ENCODE results near the gene VDR. TPM values are rescaled to one million over a fixed set of nuclear protein-coding genes. Genes with fewer than 3 reads are reported as not detected.

VDR gene
- polyA plus RNA-seq, 1 donor from 2014 or later = not detected

DNA sequence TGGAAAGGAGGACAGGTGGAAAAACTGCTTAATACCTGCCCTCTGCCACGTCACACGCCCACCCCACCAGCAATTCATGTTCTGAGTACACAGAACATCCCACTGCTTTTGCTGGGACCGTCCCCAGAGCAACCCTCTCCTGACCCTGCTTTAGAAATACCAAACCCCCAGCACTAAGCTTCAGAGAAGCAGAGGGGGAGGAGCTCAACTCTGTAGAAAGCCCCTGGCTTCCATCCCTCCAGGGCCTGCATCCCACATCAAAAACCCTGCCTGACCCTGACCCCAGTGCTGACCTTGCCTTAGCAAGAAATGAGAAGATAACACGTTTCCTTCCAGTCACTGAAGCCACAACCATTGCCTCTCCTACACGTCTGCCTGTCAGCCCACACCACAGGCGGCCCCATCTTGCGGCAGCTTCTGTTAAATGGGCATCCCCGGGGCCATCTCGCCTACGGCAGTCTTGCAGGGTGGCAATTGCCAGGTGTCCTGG is 19.7 kb downstream of the VDR start:
- Histone ChIP-seq H3K27me3 (ENCODE audit: insufficient read depth, low read depth, low read length) (no peaks in the 10 kb centered on the region), H2AFZ (ENCODE audit: low read depth, low read length) (no peak overlapping the region), H3K4me3 (ENCODE audit: low read length) (no peak overlapping the region), H3K9me2 (ENCODE audit: insufficient read depth, low read length) (no peaks in the 10 kb centered on the region), H3K4me2 (ENCODE audit: low read length) (no peak overlapping the region), H3K27ac (ENCODE audit: low read length) (no peak overlapping the region), H3K79me2 (replicated peaks; ENCODE audit: insufficient read depth, low read length) (no peaks in the 10 kb centered on the region), H3K9me3 (ENCODE audit: low read length) (no peaks in the 10 kb centered on the region), H3K9ac (ENCODE audit: low read length) (no peak overlapping the region), H4K20me1 (ENCODE audit: insufficient read depth) (no peaks in the 10 kb centered on the region), H3F3A (ENCODE audit: insufficient read depth, low read length, poor library complexity, severe bottlenecking) (no peaks in the 10 kb centered on the region), H3K36me3 (ENCODE audit: insufficient read depth, low read length) (no peaks in the 10 kb centered on the region)
- TF ChIP-seq EP300 (conservative IDR thresholded peaks at IDR 0.05; ENCODE audit: poor library complexity, severe bottlenecking) = no peak
- no peak for TF ChIP-seq RAD21 (conservative IDR thresholded peaks at IDR 0.05)

DNA sequence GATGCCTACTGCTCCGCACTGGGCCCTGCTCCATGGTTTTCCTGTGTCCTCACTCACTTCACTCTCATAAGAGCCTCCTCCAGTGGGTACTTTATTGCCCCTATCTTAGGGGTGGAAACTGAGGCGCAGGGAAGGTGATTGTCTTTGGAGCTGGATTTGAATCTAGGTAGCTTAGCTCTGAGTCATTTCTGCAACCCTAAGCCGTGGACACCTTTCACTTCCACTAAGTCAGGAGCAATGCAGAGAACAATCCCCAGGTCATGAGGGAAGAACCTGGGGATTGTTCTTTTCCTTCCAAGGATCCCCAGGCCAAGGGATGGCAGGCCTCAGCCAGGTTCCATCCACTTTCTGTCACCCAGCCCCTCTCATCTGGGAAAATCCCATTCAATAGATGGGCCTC is 20.3 kb downstream of the VDR start:
- H3K79me2 ChIP-seq (replicated peaks; ENCODE audit: insufficient read depth, low read length) = no peaks in the 10 kb centered on the region
- H2AFZ ChIP-seq (ENCODE audit: low read depth, low read length) = no peak overlapping the region
- no peaks in the 10 kb centered on the region for H3K36me3 ChIP-seq (ENCODE audit: insufficient read depth, low read length)
- no peak for TF ChIP-seq SMC3 (conservative IDR thresholded peaks at IDR 0.05; ENCODE audit: poor library complexity)
- TF ChIP-seq TAF1 (IDR thresholded peaks at IDR 0.05; ENCODE audit: low read depth) = no peak
- TF ChIP-seq RAD21 (conservative IDR thresholded peaks at IDR 0.05) = no peak
- TF ChIP-seq, protein P1, sequence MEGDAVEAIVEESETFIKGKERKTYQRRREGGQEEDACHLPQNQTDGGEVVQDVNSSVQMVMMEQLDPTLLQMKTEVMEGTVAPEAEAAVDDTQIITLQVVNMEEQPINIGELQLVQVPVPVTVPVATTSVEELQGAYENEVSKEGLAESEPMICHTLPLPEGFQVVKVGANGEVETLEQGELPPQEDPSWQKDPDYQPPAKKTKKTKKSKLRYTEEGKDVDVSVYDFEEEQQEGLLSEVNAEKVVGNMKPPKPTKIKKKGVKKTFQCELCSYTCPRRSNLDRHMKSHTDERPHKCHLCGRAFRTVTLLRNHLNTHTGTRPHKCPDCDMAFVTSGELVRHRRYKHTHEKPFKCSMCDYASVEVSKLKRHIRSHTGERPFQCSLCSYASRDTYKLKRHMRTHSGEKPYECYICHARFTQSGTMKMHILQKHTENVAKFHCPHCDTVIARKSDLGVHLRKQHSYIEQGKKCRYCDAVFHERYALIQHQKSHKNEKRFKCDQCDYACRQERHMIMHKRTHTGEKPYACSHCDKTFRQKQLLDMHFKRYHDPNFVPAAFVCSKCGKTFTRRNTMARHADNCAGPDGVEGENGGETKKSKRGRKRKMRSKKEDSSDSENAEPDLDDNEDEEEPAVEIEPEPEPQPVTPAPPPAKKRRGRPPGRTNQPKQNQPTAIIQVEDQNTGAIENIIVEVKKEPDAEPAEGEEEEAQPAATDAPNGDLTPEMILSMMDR (IDR thresholded peaks at IDR 0.05; ENCODE audit: poor library complexity, severe bottlenecking) = no peak
- no peak for TF ChIP-seq MXI1 (conservative IDR thresholded peaks at IDR 0.05; ENCODE audit: poor library complexity, severe bottlenecking)
- no peak for TF ChIP-seq EP300 (conservative IDR thresholded peaks at IDR 0.05; ENCODE audit: poor library complexity, severe bottlenecking)
- TF ChIP-seq EZH2 (IDR thresholded peaks at IDR 0.05; ENCODE audit: borderline replicate concordance, insufficient read depth, low read length, poor library complexity, severe bottlenecking) = no peak
- TF ChIP-seq, protein P2, sequence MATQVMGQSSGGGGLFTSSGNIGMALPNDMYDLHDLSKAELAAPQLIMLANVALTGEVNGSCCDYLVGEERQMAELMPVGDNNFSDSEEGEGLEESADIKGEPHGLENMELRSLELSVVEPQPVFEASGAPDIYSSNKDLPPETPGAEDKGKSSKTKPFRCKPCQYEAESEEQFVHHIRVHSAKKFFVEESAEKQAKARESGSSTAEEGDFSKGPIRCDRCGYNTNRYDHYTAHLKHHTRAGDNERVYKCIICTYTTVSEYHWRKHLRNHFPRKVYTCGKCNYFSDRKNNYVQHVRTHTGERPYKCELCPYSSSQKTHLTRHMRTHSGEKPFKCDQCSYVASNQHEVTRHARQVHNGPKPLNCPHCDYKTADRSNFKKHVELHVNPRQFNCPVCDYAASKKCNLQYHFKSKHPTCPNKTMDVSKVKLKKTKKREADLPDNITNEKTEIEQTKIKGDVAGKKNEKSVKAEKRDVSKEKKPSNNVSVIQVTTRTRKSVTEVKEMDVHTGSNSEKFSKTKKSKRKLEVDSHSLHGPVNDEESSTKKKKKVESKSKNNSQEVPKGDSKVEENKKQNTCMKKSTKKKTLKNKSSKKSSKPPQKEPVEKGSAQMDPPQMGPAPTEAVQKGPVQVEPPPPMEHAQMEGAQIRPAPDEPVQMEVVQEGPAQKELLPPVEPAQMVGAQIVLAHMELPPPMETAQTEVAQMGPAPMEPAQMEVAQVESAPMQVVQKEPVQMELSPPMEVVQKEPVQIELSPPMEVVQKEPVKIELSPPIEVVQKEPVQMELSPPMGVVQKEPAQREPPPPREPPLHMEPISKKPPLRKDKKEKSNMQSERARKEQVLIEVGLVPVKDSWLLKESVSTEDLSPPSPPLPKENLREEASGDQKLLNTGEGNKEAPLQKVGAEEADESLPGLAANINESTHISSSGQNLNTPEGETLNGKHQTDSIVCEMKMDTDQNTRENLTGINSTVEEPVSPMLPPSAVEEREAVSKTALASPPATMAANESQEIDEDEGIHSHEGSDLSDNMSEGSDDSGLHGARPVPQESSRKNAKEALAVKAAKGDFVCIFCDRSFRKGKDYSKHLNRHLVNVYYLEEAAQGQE (IDR thresholded peaks at IDR 0.05; ENCODE audit: borderline replicate concordance) = no peak
- no peak for TF ChIP-seq POLR2AphosphoS5 (IDR thresholded peaks at IDR 0.05)
- H3K9ac ChIP-seq (ENCODE audit: low read length) = no peak overlapping the region
- H3K9me2 ChIP-seq (ENCODE audit: insufficient read depth, low read length) = no peaks in the 10 kb centered on the region
- H3K27ac ChIP-seq (ENCODE audit: low read length) = no peak overlapping the region
- H3K27me3 ChIP-seq (ENCODE audit: insufficient read depth, low read depth, low read length) = no peaks in the 10 kb centered on the region
- H3F3A ChIP-seq (ENCODE audit: insufficient read depth, low read length, poor library complexity, severe bottlenecking) = no peaks in the 10 kb centered on the region
- no peaks in the 10 kb centered on the region for H3K9me3 ChIP-seq (ENCODE audit: low read length)
- H3K4me3 ChIP-seq (ENCODE audit: low read length) = no peak overlapping the region
- no peak overlapping the region for H3K4me2 ChIP-seq (ENCODE audit: low read length)
- H4K20me1 ChIP-seq (ENCODE audit: insufficient read depth) = no peaks in the 10 kb centered on the region
